ENCODE measurements around the gene GRID1. TPM values are rescaled to one million over a fixed set of nuclear protein-coding genes. Genes with fewer than 3 reads are reported as not detected.

GRID1 gene
- total RNA-seq, 4 donors from 2014 or later, result 0.40 to 1.9 (median 1.00) TPM

DNA sequence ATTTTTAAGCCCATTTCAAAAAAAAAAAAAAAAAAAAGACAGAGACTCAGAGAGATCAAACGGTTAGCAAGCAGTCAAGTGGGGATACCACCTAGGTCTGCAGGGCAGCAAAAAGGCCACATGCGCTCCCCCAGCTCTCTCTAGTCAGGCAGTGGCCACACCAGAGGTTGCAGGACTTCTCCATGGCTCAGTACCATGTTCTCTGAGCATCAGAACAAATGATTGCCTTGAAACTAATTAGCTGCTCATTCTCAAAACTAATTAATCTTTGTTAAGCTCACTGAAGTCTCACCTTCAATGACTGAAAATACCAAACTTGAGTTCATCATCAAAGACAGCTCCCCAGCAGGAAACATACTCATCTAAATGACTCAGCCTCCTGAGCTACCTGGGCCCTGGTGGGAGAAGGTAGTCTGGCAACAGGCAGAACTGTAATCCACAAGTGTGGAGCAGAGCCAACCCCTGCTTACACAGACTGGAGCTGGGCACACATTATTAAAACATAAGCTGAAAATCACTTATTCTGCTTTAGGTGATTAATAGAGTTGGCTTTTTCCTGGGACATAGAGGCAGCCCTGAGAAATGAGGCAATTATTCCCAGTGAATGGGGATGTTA, 319.6 kb downstream of the GRID1 start:
- WGBS, 2 donors (ENCODE audit: low coverage in 1 of 2), result 84% methylated on average over 2 of the region's 2 CpGs; no CpG with 5 or more reads in 1 of the 2 donors
- H3K27ac ChIP-seq, result no peak overlapping the region
- no peaks in the 10 kb centered on the region for H3K36me3 ChIP-seq
- H3K27me3 ChIP-seq, result no peaks in the 10 kb centered on the region
- in situ Hi-C loops (cut with MboI; ENCODE audit: low pct_ligation_motif_present in 1 of 4, low pct_unique_long_range_greater_than_20kb in 1 of 4, low sequenced_read_pairs in 3 of 4), result no loop called here
- no peaks in the 10 kb centered on the region for H3K9me3 ChIP-seq
- no peak overlapping the region for H3K4me3 ChIP-seq
- DNase-seq, result no peak
- intact Hi-C loops (cut with DNase I; ENCODE audit: low total_unique reads), result no loop called here
- H3K4me1 ChIP-seq, result no peaks in the 10 kb centered on the region
- TF ChIP-seq, protein P1, sequence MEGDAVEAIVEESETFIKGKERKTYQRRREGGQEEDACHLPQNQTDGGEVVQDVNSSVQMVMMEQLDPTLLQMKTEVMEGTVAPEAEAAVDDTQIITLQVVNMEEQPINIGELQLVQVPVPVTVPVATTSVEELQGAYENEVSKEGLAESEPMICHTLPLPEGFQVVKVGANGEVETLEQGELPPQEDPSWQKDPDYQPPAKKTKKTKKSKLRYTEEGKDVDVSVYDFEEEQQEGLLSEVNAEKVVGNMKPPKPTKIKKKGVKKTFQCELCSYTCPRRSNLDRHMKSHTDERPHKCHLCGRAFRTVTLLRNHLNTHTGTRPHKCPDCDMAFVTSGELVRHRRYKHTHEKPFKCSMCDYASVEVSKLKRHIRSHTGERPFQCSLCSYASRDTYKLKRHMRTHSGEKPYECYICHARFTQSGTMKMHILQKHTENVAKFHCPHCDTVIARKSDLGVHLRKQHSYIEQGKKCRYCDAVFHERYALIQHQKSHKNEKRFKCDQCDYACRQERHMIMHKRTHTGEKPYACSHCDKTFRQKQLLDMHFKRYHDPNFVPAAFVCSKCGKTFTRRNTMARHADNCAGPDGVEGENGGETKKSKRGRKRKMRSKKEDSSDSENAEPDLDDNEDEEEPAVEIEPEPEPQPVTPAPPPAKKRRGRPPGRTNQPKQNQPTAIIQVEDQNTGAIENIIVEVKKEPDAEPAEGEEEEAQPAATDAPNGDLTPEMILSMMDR (IDR thresholded peaks at IDR 0.05), result no peak
- TF ChIP-seq POLR2AphosphoS5 (IDR thresholded peaks at IDR 0.05) (no peak), EP300 (IDR thresholded peaks at IDR 0.05; ENCODE audit: low read depth) (no peak), POLR2A (IDR thresholded peaks at IDR 0.05) (no peak)

DNA sequence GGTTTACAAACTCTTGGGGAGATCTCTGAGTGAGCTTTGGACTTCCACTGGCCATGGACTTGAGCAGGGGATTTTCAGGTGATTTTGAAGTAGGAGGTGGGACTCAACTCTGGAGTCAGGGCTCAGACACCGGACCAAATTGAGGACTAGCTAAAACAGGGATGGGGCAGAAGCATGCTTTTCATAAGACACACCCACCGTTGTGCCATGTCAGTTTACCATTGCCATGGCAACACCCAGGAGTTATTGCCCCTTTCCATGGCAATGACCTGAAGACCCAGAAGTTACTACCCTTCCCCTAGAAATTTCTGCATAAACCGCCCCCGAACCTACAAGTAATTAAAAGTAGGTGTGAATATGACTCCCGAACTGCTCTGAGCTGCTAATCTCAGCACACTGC, 320.7 kb downstream of the GRID1 start:
- DNase-seq, result no peak
- Histone ChIP-seq H3K9me3 (no peaks in the 10 kb centered on the region), H3K36me3 (no peaks in the 10 kb centered on the region), H3K4me3 (no peak overlapping the region), H3K4me1 (no peaks in the 10 kb centered on the region), H3K27ac (no peak overlapping the region), H3K27me3 (no peaks in the 10 kb centered on the region)
- no peak for TF ChIP-seq POLR2A (IDR thresholded peaks at IDR 0.05)
- no peak for TF ChIP-seq POLR2AphosphoS5 (IDR thresholded peaks at IDR 0.05)
- no peak for TF ChIP-seq EP300 (IDR thresholded peaks at IDR 0.05; ENCODE audit: low read depth)
- TF ChIP-seq, protein P1 (IDR thresholded peaks at IDR 0.05), result no peak
- intact Hi-C loops (cut with DNase I; ENCODE audit: low total_unique reads) (no loop called here), in situ Hi-C loops (cut with MboI; ENCODE audit: low pct_ligation_motif_present in 1 of 4, low pct_unique_long_range_greater_than_20kb in 1 of 4, low sequenced_read_pairs in 3 of 4) (no loop called here)
- 67% methylated on average over 5 of the region's 5 CpGs; no CpG with 5 or more reads in 1 of the 2 donors for WGBS, 2 donors (ENCODE audit: low coverage in 1 of 2)

- Histone ChIP-seq H3K9me3 (no peaks in the 10 kb centered on the region), H3K27me3 (no peaks in the 10 kb centered on the region), H3K27ac (no peak overlapping the region), H3K36me3 (no peaks in the 10 kb centered on the region), H3K4me1 (no peaks in the 10 kb centered on the region), H3K4me3 (no peak overlapping the region)
- no peak for TF ChIP-seq EP300 (IDR thresholded peaks at IDR 0.05; ENCODE audit: low read depth)
- TF ChIP-seq POLR2A (IDR thresholded peaks at IDR 0.05), result no peak
- TF ChIP-seq, protein P1 (IDR thresholded peaks at IDR 0.05), result no peak
- TF ChIP-seq POLR2AphosphoS5 (IDR thresholded peaks at IDR 0.05), result no peak
- DNase-seq, result no peak
- intact Hi-C loops (cut with DNase I; ENCODE audit: low total_unique reads) (no loop called here), in situ Hi-C loops (cut with MboI; ENCODE audit: low pct_ligation_motif_present in 1 of 4, low pct_unique_long_range_greater_than_20kb in 1 of 4, low sequenced_read_pairs in 3 of 4) (no loop called here)
- WGBS, 2 donors (ENCODE audit: low coverage in 1 of 2), result 41% methylated on average over 2 of the region's 2 CpGs; no CpG with 5 or more reads in 1 of the 2 donors
Measured at GRCh38 chr10:86044029-86044428, 322.6 kb downstream of the GRID1 start.

DNA sequence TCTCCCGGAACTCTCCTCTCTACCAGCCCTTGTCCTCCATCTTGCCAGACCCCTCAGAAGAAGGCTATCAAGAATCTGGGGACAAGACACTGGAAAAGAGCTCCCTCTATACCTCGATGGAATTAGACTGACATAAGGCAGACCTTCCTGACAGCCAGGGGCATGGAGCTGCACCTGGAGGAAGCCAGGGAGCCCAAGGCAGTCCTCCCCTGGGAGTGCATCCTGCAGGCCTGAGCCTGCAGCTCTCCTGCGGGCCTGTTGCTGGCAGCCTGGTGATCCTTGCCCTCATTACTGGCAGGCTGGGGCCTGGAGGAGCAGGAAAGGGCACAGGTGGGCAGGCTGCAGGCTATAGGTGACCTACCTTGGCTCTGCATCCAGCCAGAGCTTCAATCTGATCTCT, 323.4 kb downstream of the GRID1 start:
- no peak for DNase-seq
- Histone ChIP-seq H3K4me3 (no peak overlapping the region), H3K27me3 (no peaks in the 10 kb centered on the region), H3K4me1 (no peaks in the 10 kb centered on the region), H3K27ac (no peak overlapping the region), H3K9me3 (no peaks in the 10 kb centered on the region), H3K36me3 (no peaks in the 10 kb centered on the region)
- WGBS, 2 donors (ENCODE audit: low coverage in 1 of 2), result 46 to 100% methylated on average over 1 to 3 of the region's 3 CpGs
- TF ChIP-seq POLR2AphosphoS5 (IDR thresholded peaks at IDR 0.05) (no peak), EP300 (IDR thresholded peaks at IDR 0.05; ENCODE audit: low read depth) (no peak), POLR2A (IDR thresholded peaks at IDR 0.05) (no peak)
- TF ChIP-seq, protein P1 (IDR thresholded peaks at IDR 0.05), result no peak
- intact Hi-C loops (cut with DNase I; ENCODE audit: low total_unique reads), result no loop called here
- in situ Hi-C loops (cut with MboI; ENCODE audit: low pct_ligation_motif_present in 1 of 4, low pct_unique_long_range_greater_than_20kb in 1 of 4, low sequenced_read_pairs in 3 of 4), result no loop called here
